HG02610 (cell line): ENCODE results near the gene TRABD.
"Not testable (repeated sequence)": the region's sequence is repeated elsewhere in the genome, so short reads cannot be mapped to it uniquely, and the experiment has no call there.

Source experiments
- ATAC-seq: cut with Tn5 transposase; IDR thresholded peaks from one replicate; pipeline ENCODE4 v1.9.1; 2021; ENCODE audit warnings: mild to moderate bottlenecking, moderate library complexity; ENCODE audit not compliant: unreplicated experiment

TRABD gene

GRCh38 chr22:50151571-50152537 lies 33.9 kb upstream of the TRABD start:
- no peak for ATAC-seq

GRCh38 chr22:50153056-50153755 lies 32.5 kb upstream of the TRABD start:
- no peak for ATAC-seq

GRCh38 chr22:50153756-50154140 lies 32.0 kb upstream of the TRABD start:
- ATAC-seq: no peak

GRCh38 chr22:50157709-50158375 lies 27.9 kb upstream of the TRABD start:
- ATAC-seq: no peak

GRCh38 chr22:50160947-50161346 lies 24.8 kb upstream of the TRABD start:
- ATAC-seq: no peak

- no peak for ATAC-seq
Observed at GRCh38 chr22:50161508-50162390, 24.0 kb upstream of the TRABD start.

GRCh38 chr22:50162391-50162956 lies 23.2 kb upstream of the TRABD start:
- no peak for ATAC-seq

- no peak for ATAC-seq
Observed at GRCh38 chr22:50165436-50166123, 20.1 kb upstream of the TRABD start.

GRCh38 chr22:50167689-50168489 lies 17.8 kb upstream of the TRABD start:
- no peak for ATAC-seq

- not testable (repeated sequence) for ATAC-seq
Observed at GRCh38 chr22:50168490-50169180, 17.1 kb upstream of the TRABD start.

GRCh38 chr22:50169181-50169759 lies 16.4 kb upstream of the TRABD start:
- no peak for ATAC-seq

GRCh38 chr22:50169774-50170341 lies 15.9 kb upstream of the TRABD start:
- ATAC-seq: no peak

- no peak for ATAC-seq
Observed at GRCh38 chr22:50170453-50171318, 15.0 kb upstream of the TRABD start, which contains the start of gene PANX2. Gene PANX2 (plus strand): TSS chr22:50170731. CDS start chr22:50170731, 0 bp downstream.

GRCh38 chr22:50171319-50171964 lies 14.3 kb upstream of the TRABD start:
- ATAC-seq: no peak

GRCh38 chr22:50171965-50172421 lies 13.7 kb upstream of the TRABD start:
- ATAC-seq: no peak
